Measurements from ENCODE around the gene PGPEP1. TPM values are rescaled to one million over a fixed set of nuclear protein-coding genes. Genes with fewer than 3 reads are reported as not detected.
A peak's percentile ranks its signal among the peaks of the same experiment; 100 is the strongest.

The PGPEP1 gene
- total RNA-seq, 1 donor from 2014 or later, result 5.6 TPM

GRCh38 chr19:18306888-18307260 is 33.5 kb upstream of the PGPEP1 start:
- peak overlapping the region; percentile 61 for H3K4me3 Mint-ChIP-seq
- intact Hi-C loops (cut with micrococcal nuclease), result no loop called here
- POLR2A ChIA-PET, result interaction anchor here (0.5 to 3.2 kb wide), 12 partner anchors 8 to 203 kb away, joined by 3 to 176 read pairs (median 5); partner anchors contain the start of genes IQCN, JUND and LSM4
- no peak for TF ChIP-seq CTCF (IDR thresholded peaks at IDR 0.05)
- H3K27me3 Mint-ChIP-seq, result no peaks in the 10 kb centered on the region
- DNase-seq (no peak), ATAC-seq (ENCODE audit: low read depth) (peak; percentile 4)
- H3K27ac Mint-ChIP-seq, result peak overlapping the region; percentile 95
- CTCF ChIA-PET, result interaction anchor here (0.6 to 4.4 kb wide), 6 partner anchors 10 to 84 kb away, joined by 3 to 37 read pairs (median 4); partner anchors contain the start of genes JUND and LSM4
- H3K36me3 Mint-ChIP-seq (ENCODE audit: low read depth), result peaks cover 31% of the 10 kb centered on the region
- H3K9me3 Mint-ChIP-seq, result no peaks in the 10 kb centered on the region
- peaks cover 50% of the 10 kb centered on the region for H3K4me1 Mint-ChIP-seq

- peak overlapping the region; percentile 95 for H3K27ac Mint-ChIP-seq
- no peak for TF ChIP-seq CTCF (IDR thresholded peaks at IDR 0.05)
- DNase-seq (no peak), ATAC-seq (ENCODE audit: low read depth) (no peak)
- POLR2A ChIA-PET, result interaction anchor here (0.7 to 3.2 kb wide), 9 partner anchors 9 to 203 kb away, joined by 3 to 176 read pairs (median 8); partner anchors contain the start of genes JUND and LSM4
- intact Hi-C loops (cut with micrococcal nuclease), result no loop called here
- no peaks in the 10 kb centered on the region for H3K27me3 Mint-ChIP-seq
- peaks cover 34% of the 10 kb centered on the region for H3K36me3 Mint-ChIP-seq (ENCODE audit: low read depth)
- CTCF ChIA-PET, result interaction anchor here (0.6 to 4.4 kb wide), 7 partner anchors 9 to 83 kb away, joined by 3 to 37 read pairs (median 4); partner anchors contain the start of genes JUND and LSM4
- peaks cover 50% of the 10 kb centered on the region for H3K4me1 Mint-ChIP-seq
- H3K4me3 Mint-ChIP-seq, result peak overlapping the region; percentile 61
- H3K9me3 Mint-ChIP-seq, result no peaks in the 10 kb centered on the region
These were observed 33.1 kb upstream of the PGPEP1 start for GRCh38 chr19:18307271-18307681.

DNA sequence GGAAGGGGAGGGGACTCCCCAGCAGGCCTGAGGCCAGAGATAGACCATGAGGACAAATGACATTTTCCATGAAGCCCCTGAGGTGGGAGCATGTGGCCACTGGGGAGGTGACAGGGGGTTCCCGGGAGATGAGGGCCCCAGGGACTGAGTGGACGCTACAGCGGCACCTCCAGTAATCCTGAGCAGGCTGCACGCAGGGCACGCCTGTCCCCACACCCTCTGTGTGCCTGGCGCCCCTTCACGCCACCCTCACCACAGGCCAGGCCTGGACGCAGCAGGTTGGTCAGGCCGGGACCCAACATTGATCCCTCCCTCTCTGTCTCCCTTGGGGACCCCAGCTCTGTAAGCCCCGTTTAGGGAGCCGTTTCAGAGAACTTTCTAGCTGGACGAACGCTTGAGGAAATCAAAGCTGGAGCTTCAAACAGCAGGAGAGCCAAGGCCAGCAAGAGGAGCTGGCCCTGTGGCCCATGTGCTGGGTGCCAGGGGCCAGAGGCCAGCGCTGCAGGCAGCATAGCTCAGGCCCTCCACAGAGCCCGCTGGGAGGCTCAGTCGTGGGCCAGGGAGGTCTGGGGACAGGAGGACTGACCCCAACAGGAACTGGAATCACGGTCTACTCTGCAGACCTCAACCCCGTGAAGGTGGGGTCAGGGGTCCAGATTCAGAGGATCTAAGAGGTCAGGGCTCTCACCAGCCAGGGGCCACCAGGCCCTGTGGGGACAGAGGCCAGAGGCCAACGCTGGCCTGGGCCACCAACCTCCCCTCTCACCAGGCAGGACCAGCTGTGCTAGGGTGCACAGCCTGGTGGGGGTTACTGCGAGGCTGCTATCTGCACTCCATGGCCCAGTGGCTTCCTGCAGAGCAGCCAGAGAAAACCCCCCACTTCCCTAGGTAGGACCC is 32.1 kb upstream of the PGPEP1 start:
- H3K27ac Mint-ChIP-seq, result peak overlapping the region; percentile 95
- CTCF ChIA-PET, result interaction anchor here (1.3 to 4.4 kb wide), 3 partner anchors 9 to 28 kb away, joined by 3 to 37 read pairs (median 5); partner anchors contain the start of gene JUND

GRCh38 chr19:18308948-18309325 is 31.5 kb upstream of the PGPEP1 start:
- CTCF ChIA-PET, result interaction anchor here (1.3 to 4.4 kb wide), 3 partner anchors 9 to 29 kb away, joined by 3 to 37 read pairs (median 5); partner anchors contain the start of gene JUND
- peaks cover 37% of the 10 kb centered on the region for H3K4me1 Mint-ChIP-seq
- no peaks in the 10 kb centered on the region for H3K9me3 Mint-ChIP-seq
- no peaks in the 10 kb centered on the region for H3K27me3 Mint-ChIP-seq
- H3K4me3 Mint-ChIP-seq, result no peak overlapping the region
- ATAC-seq (ENCODE audit: low read depth), result no peak
- TF ChIP-seq CTCF (IDR thresholded peaks at IDR 0.05), result no peak
- H3K27ac Mint-ChIP-seq, result no peak overlapping the region
- POLR2A ChIA-PET, result interaction anchor here (1.2 to 3.2 kb wide), 4 partner anchors 12 to 30 kb away, joined by 4 to 176 read pairs (median 7); partner anchors contain the start of genes JUND and LSM4
- intact Hi-C loops (cut with micrococcal nuclease), result no loop called here
- H3K36me3 Mint-ChIP-seq (ENCODE audit: low read depth), result peaks cover 49% of the 10 kb centered on the region
- DNase-seq, result no peak

More for the DNA sequence above, 32.1 kb upstream of the PGPEP1 start:
- Mint-ChIP-seq H3K9me3 (no peaks in the 10 kb centered on the region), H3K36me3 (ENCODE audit: low read depth) (peaks cover 43% of the 10 kb centered on the region), H3K27me3 (no peaks in the 10 kb centered on the region), H3K4me1 (peaks cover 43% of the 10 kb centered on the region), H3K4me3 (no peak overlapping the region)
- no peak for ATAC-seq (ENCODE audit: low read depth)
- POLR2A ChIA-PET, result interaction anchor here (1.2 to 3.2 kb wide), 6 partner anchors 8 to 29 kb away, joined by 4 to 176 read pairs (median 8); partner anchors contain the start of genes JUND and LSM4
- intact Hi-C loops (cut with micrococcal nuclease), result no loop called here
- no peak for TF ChIP-seq CTCF (IDR thresholded peaks at IDR 0.05)
- DNase-seq, result no peak

Measured in activated B cell treated with CpG ODN at 0.5 μM for 24 hours (primary cell).